Endothelial cell of umbilical vein (primary cell): ENCODE measurements around the gene SYTL4. TPM values are rescaled to one million over a fixed set of nuclear protein-coding genes. Genes with fewer than 3 reads are reported as not detected.

Experiments used
- BruUV-seq: library from RNA; stranded (reverse); fragments of 400-500 nt; replicated peaks from 2 replicates; lab custom pipeline; 2021; lab: Mats Ljungman, UMichigan
- CTCF ChIA-PET: fragments of 300-600, 350-600 bp; sonication (Branson Sonifier 250); formaldehyde crosslinking; loops from one replicate; lab custom pipeline; 2021; ENCODE audit warnings: antibody characterized with exemption, inconsistent platforms; lab: Charles Lee
- POLR2A ChIA-PET: fragments of 300-600, 350-600 bp; sonication (Branson Sonifier 250); formaldehyde crosslinking; loops from one replicate; lab custom pipeline; 2021; ENCODE audit warnings: antibody characterized with exemption, inconsistent platforms; lab: Charles Lee
- DNase-seq: peaks from one replicate; pipeline ENCODE4 v3.0.0-alpha.2; 2011; ENCODE audit warnings: low read depth, low spot score
- FAIRE-seq: peaks from 2 replicates; lab custom pipeline; 2011; peaks lifted over from hg19 to GRCh38; lab: Jason Lieb, UNC
- H2AFZ ChIP-seq: 2 replicates; pipeline ENCODE4 v1.6.0; 2012; ENCODE audit warnings: low read depth, low read length, control low read depth, inconsistent platforms
- H3K27ac ChIP-seq: 2 replicates; pipeline ENCODE4 v1.5.1; 2011; ENCODE audit warnings: low read depth, mild to moderate bottlenecking, control low read depth, low read length, moderate library complexity; ENCODE audit not compliant: insufficient read depth
- H3K27me3 ChIP-seq, 2 experiments: 2 replicates each; pipeline versions ENCODE4 v1.6.0 to v1.6.1; 2011; ENCODE audit warnings: low read length in 2 of 2, mixed read lengths in 1 of 2; ENCODE audit not compliant: control insufficient read depth in 2 of 2, insufficient read depth in 2 of 2
- H3K36me3 ChIP-seq, 2 experiments: 2 replicates in 1 of 2; 3 replicates in 1 of 2; pipeline ENCODE4 v1.5.1; 2011; ENCODE audit warnings: low read length in 2 of 2, mild to moderate bottlenecking in 1 of 2, moderate library complexity in 1 of 2; ENCODE audit not compliant: control insufficient read depth in 2 of 2, insufficient read depth in 2 of 2; ENCODE audit errors: extremely low read depth in 1 of 2
- H3K4me1 ChIP-seq: 3 replicates; pipeline ENCODE4 v1.5.1; 2011; ENCODE audit warnings: mild to moderate bottlenecking, low read length; ENCODE audit not compliant: control insufficient read depth, insufficient read depth; ENCODE audit errors: extremely low read depth
- H3K4me2 ChIP-seq: 2 replicates; pipeline ENCODE4 v1.6.1; 2011; ENCODE audit warnings: low read length, control low read depth, mixed read lengths; ENCODE audit not compliant: insufficient read depth
- H3K4me3 ChIP-seq, 3 experiments: fragments of 200-600 bp in 1 of 3; sonication (generic), shearing (Covaris generic) in 1 of 3; replicated peaks in 1 of 3; 2 replicates each; pipeline ENCODE4 v1.5.1; 2011 to 2016; ENCODE audit warnings: control low read depth in 3 of 3, low read length in 3 of 3, mild to moderate bottlenecking in 2 of 3, inconsistent platforms in 1 of 3, low read depth in 1 of 3, moderate library complexity in 1 of 3; ENCODE audit not compliant: insufficient read depth in 1 of 3
- H3K79me2 ChIP-seq: 2 replicates; pipeline ENCODE4 v1.6.0; 2012; ENCODE audit warnings: low read length, inconsistent platforms; ENCODE audit not compliant: control insufficient read depth, insufficient read depth
- H3K9ac ChIP-seq: replicated peaks from 2 replicates; pipeline ENCODE3; 2011; ENCODE audit warnings: low read length, control low read depth; ENCODE audit not compliant: insufficient read depth; ENCODE audit errors: extremely low read depth
- H3K9me1 ChIP-seq: replicated peaks from 3 replicates; pipeline ENCODE4 v1.6.0; 2011; ENCODE audit warnings: mild to moderate bottlenecking, low read length; ENCODE audit not compliant: control insufficient read depth, insufficient read depth; ENCODE audit errors: extremely low read depth
- H3K9me3 ChIP-seq: replicated peaks from 2 replicates; pipeline ENCODE4 v1.5.1; 2012; ENCODE audit warnings: low read length, inconsistent platforms; ENCODE audit not compliant: control insufficient read depth, insufficient read depth
- H4K20me1 ChIP-seq: replicated peaks from 2 replicates; pipeline ENCODE3; 2011; ENCODE audit warnings: mild to moderate bottlenecking, low read length; ENCODE audit not compliant: control insufficient read depth, insufficient read depth; ENCODE audit errors: extremely low read depth
- CTCF ChIP-seq, 2 donors: IDR thresholded peaks; 1 replicate in 1 of 2; 2 replicates in 1 of 2; pipeline ENCODE4 v1.5.1; 2011; ENCODE audit warnings: low read length in 2 of 2, mild to moderate bottlenecking in 2 of 2, moderate library complexity in 2 of 2, control low read depth in 1 of 2, inconsistent platforms in 1 of 2, low read depth in 1 of 2; ENCODE audit not compliant: insufficient read depth in 1 of 2; ENCODE audit errors: extremely low read depth in 1 of 2
- EZH2 ChIP-seq: IDR thresholded peaks from 2 replicates; pipeline ENCODE4 v1.6.1; 2012; ENCODE audit warnings: borderline replicate concordance, low read depth, mild to moderate bottlenecking, moderate library complexity, low read length, inconsistent platforms; ENCODE audit not compliant: severe bottlenecking
- FOS ChIP-seq: IDR thresholded peaks from 2 replicates; pipeline ENCODE4 v1.6.1; 2011; ENCODE audit warnings: mild to moderate bottlenecking, low read length, moderate library complexity, borderline replicate concordance; ENCODE audit not compliant: insufficient read depth
- GATA2 ChIP-seq: IDR thresholded peaks from 2 replicates; pipeline ENCODE4 v1.7.0; 2011; ENCODE audit warnings: low read depth, mild to moderate bottlenecking, moderate library complexity, mixed read lengths, low read length; ENCODE audit not compliant: insufficient read length, insufficient read depth
- JUN ChIP-seq: IDR thresholded peaks from 2 replicates; pipeline ENCODE4 v1.6.1; 2011; ENCODE audit warnings: borderline replicate concordance, low read depth; ENCODE audit not compliant: insufficient read length, insufficient read depth
- MAX ChIP-seq: IDR thresholded peaks from 2 replicates; pipeline ENCODE4 v1.6.1; 2011; ENCODE audit not compliant: insufficient read depth, insufficient read length
- MYC ChIP-seq: IDR thresholded peaks from one replicate; pipeline ENCODE4 v1.6.1; 2011; ENCODE audit warnings: mild to moderate bottlenecking, low read depth, low read length
- POLR2A ChIP-seq: IDR thresholded peaks from 2 replicates; pipeline ENCODE4 v1.6.1; 2012; ENCODE audit warnings: low read depth, mild to moderate bottlenecking, control low read depth, low read length
- POLR2AphosphoS5 ChIP-seq: IDR thresholded peaks from 2 replicates; pipeline ENCODE4 v1.6.1; 2012; ENCODE audit warnings: low read depth, mild to moderate bottlenecking, control low read depth, low read length, moderate library complexity; ENCODE audit not compliant: insufficient read depth
- dilution Hi-C: fragments of 300-500 bp; cut with MboI; formaldehyde crosslinking; loops from one replicate; pipeline ENCODE4 v1.15.0; 2019; ENCODE audit warnings: low sequenced_read_pairs; ENCODE audit not compliant: extremely low pct_ligation_motif_present
- intact Hi-C: fragments of 100-400 bp; cut with micrococcal nuclease; formaldehyde crosslinking; loops from one replicate; pipeline ENCODE4 v1.10.0; 2022
- polyA plus RNA-seq, 4 experiments: library from polyadenylated mRNA; depleted of rRNA in 3 of 4; stranded (reverse) in 3 of 4; unstranded in 1 of 4; fragments of >200 nt; gene quantifications; 2 replicates each; pipeline versions ENCODE4 v1.2.1 to v1.2.3, GENCODE V29; 2011 to 2012; ENCODE audit warnings: missing spikeins in 1 of 4
- total RNA-seq: library from RNA; stranded (reverse); gene quantifications from 2 replicates; pipeline ENCODE4 v1.2.3, GENCODE V29; 2021

Gene SYTL4
- total and polyA plus RNA-seq, 2 donors (not counting 3 experiments of a cell fraction or from before 2014, with no cell fraction given) = 25.6 to 44.1 TPM

- Histone ChIP-seq H3K9ac (no peak overlapping the region), H3K4me2 (no peak overlapping the region), H3K36me3 (no peaks in the 10 kb centered on the region), H2AFZ (no peak overlapping the region), H4K20me1 (peaks cover 2% of the 10 kb centered on the region), H3K4me3 (no peak overlapping the region), H3K4me1 (no peaks in the 10 kb centered on the region), H3K9me1 (no peaks in the 10 kb centered on the region), H3K9me3 (no peaks in the 10 kb centered on the region), H3K27ac (no peak overlapping the region), H3K79me2 (peaks cover 13% of the 10 kb centered on the region), H3K27me3 (no peaks in the 10 kb centered on the region)
- FAIRE-seq (peak; percentile 60), DNase-seq (no peak)
- intact Hi-C loops = no loop called here
- dilution Hi-C loops = no loop called here
- ChIA-PET POLR2A (no interaction called here), CTCF (interaction anchor here (1.2 kb wide), 1 partner anchor 11 kb away, joined by 3 read pairs; no protein-coding TSS in a partner anchor)
- BruUV-seq = no TSS peak
- TF ChIP-seq GATA2 = no peak
- no peak for TF ChIP-seq CTCF (IDR thresholded peaks at IDR 0.05; ENCODE audit: extremely low read depth in 1 of 2, insufficient read depth in 1 of 2, low read depth in 1 of 2, low read length in 2 of 2)
- TF ChIP-seq FOS = no peak
- TF ChIP-seq MYC = no peak
- no peak for TF ChIP-seq POLR2AphosphoS5
- TF ChIP-seq MAX = no peak
- no peak for TF ChIP-seq EZH2
- TF ChIP-seq POLR2A = no peak
- TF ChIP-seq JUN = no peak
Measured at GRCh38 chrX:100719139-100719538, 12.8 kb downstream of the SYTL4 start.
